Jurkat, Clone E6-1 (cell line): Measurements from ENCODE around the gene NINJ2.
"Not testable (repeated sequence)": the region's sequence is repeated elsewhere in the genome, so short reads cannot be mapped to it uniquely, and the experiment has no call there.

Experiments
- DNase-seq: peaks from one replicate; pipeline ENCODE4 v3.0.0-alpha.2; 2011; ENCODE audit warnings: low read depth, low spot score
- H3K4me3 ChIP-seq: 2 replicates; pipeline ENCODE4 v1.5.1; 2011; ENCODE audit warnings: mild to moderate bottlenecking, low read length, control low read depth, moderate library complexity

NINJ2 gene

GRCh38 chr12:644303-644639 is 19.0 kb downstream of the NINJ2 start:
- no peak for DNase-seq
- H3K4me3 ChIP-seq = no peak overlapping the region

DNA sequence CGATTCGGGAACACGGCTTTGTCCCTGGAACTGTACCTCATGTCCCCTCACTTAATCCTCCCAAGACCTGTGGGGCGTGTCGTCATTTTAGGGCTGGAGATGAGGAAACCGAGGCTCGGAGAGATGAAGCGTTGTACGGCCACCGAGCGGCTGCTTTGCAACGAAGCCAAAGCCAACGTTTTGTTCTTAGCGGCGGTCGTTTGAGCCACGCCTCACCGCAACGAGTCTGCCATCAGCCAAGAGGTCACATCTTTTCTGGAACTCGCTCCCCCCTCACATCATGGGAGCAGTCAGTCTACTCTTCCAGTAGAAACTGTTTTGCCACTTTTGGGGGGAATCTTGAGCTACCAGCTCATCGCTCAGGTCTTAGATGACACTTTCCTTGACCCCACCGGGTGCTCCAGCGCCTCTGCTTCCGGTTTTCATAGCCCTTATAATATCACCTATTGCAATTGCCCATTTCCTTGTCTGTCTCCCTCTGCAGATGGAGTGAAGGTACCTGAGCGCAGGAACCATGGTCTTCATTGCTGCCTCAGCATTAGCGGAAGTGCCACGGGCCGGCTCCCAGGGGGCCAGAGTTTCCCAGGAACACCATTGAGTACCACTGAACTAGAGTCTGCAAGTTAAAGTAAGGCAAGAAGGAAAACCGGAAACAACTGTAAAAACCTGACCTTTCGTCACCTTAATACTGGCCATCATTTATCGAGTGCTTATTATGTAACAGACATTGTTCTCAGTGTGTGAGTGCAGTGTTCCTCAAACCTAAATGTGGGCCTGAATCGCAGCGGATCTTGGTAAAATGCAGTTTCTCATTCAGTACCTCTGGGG is 19.6 kb downstream of the NINJ2 start:
- no peak for DNase-seq
- peak overlapping the region; percentile 55 for H3K4me3 ChIP-seq

DNA sequence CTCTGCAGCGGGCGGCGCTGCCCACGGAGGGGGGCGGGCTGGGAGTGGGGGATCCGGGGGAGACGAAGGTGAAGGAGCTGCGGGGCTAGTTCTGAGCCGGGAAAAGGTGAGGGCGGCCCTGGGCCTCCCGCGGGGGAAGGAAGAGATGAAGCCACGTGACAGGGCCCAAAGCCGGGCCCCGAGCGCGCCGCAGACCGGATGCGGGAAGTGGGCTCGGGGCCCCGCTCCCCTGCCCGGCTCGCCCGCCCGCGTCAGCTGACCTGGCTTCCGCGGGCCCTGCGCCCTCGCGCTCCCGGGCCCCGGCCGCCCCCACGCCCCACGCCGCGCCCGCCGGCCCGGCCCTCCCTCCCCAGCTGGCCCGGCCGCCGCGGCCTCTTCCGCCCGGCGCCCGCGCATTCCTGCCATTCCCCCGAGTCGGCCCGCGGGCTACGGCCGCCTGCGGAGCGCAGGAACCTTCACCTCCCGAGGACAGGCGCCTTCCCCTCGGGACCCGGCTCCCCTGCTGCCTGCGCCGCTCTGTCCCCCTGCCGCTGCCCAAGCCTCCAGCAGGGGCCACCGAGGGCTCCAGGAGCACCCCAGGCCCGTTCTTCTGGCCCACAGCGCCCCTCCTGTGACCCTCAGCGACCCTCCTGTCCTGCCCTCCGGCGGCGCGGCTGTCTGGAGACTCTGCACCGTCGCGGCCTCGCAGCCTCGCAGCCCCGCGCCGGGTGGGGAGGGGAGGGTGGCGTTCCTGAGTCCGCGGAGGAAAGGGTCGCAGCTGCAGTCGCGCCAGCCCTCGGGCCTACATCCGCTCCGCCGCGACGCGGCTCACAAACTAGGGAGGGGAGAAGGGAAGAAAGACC is 20.4 kb downstream of the NINJ2 start:
- DNase-seq = peak; percentile 81
- peak overlapping the region; percentile 55 for H3K4me3 ChIP-seq

DNA sequence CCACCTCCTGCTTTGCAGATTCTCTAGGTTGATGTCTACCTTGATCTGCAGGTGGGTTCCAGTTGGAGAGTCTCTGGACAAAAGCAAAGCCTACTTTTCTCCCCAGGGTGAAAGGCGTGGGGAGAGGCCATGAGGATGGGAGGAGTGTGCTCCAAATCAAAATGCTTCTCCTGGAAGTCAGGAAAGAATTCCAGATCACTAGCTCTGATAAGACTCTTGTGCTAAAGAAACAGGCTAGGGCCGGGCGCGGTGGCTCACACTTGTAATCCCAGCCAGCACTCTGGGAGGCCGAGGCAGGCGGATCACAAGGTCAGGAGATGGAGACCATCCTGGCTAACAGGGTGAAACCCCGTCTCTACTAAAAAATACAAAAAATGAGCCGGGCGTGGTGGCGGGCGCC is 21.9 kb downstream of the NINJ2 start:
- H3K4me3 ChIP-seq, DNase-seq: not testable (repeated sequence)

GRCh38 chr12:640773-641172 is 22.5 kb downstream of the NINJ2 start:
- H3K4me3 ChIP-seq = no peak overlapping the region
- no peak for DNase-seq

- H3K4me3 ChIP-seq = no peak overlapping the region
- DNase-seq = no peak
Observed at GRCh38 chr12:639988-640387, 23.3 kb downstream of the NINJ2 start.

DNA sequence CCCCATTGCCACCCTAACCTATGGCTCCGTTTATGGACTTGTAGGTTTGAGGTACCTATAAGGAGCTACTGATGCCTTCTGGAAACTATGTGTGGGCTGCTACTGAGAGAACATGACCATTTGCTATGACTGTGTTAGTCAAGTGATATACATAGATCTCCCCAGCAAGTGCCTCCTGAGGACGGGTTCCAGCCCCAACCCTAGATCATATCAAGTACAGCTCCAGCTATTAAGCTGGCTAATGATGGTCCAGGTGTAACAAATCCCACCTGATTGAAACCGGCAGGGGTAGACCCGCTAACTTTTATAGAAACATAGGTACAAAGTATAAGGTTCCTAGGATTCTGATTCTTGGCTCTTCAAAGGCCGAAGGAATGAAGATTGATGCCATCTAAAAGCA is 23.7 kb downstream of the NINJ2 start:
- no peak overlapping the region for H3K4me3 ChIP-seq
- DNase-seq = no peak

DNA sequence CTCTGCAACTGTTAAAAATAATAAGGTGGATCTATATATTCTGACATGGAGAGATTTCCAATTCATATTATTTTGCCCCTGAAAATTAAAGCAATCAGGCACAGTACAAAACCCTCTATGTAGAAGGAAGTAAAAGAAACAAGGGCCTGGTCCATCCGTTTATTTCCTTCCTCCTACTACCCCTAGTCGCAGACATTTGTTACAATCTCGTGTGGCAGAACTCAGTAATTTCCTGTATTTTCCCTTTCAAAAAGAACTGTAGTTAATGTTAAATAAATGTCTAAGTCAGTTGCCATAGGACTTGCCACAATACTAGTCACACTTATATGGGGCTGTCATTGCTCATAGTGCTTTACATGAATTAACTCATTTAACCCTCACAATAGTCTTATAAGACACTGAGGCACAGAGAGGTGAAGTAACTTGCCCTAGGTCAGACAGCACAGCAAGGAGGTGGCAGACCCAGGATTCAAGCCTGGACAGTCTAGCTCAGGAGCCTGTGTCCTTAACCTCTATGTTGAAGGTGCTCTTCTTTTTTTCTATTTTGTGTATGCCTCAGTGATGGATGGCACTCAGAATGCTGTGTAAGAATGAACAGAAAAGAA is 24.2 kb downstream of the NINJ2 start:
- DNase-seq = no peak
- no peak overlapping the region for H3K4me3 ChIP-seq

GRCh38 chr12:636632-637031 is 26.6 kb downstream of the NINJ2 start:
- H3K4me3 ChIP-seq = no peak overlapping the region
- DNase-seq = no peak

DNA sequence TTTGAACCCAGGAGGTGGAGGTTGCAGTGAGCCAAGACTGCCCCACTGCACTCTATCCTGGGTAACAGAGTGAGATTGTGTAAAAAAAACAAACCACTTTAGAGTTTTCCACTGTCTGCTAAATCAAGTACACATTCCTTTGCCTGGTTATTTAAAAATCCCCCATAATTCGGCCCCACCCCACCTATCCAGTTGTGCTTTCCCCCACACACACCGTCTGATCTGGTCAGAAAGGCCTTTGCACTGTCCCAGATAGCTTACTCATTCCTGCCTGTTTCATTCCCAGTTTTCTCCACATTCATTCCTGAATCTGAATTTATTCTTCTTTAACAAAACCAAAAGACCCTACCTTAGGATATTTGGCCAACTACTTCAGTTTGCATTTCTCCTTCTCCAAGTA is 29.5 kb downstream of the NINJ2 start:
- no peak for DNase-seq

GRCh38 chr12:632102-632696 is 31.0 kb downstream of the NINJ2 start:
- DNase-seq = no peak
- H3K4me3 ChIP-seq = no peak overlapping the region

More for the DNA sequence above, 29.5 kb downstream of the NINJ2 start:
- no peak overlapping the region for H3K4me3 ChIP-seq

DNA sequence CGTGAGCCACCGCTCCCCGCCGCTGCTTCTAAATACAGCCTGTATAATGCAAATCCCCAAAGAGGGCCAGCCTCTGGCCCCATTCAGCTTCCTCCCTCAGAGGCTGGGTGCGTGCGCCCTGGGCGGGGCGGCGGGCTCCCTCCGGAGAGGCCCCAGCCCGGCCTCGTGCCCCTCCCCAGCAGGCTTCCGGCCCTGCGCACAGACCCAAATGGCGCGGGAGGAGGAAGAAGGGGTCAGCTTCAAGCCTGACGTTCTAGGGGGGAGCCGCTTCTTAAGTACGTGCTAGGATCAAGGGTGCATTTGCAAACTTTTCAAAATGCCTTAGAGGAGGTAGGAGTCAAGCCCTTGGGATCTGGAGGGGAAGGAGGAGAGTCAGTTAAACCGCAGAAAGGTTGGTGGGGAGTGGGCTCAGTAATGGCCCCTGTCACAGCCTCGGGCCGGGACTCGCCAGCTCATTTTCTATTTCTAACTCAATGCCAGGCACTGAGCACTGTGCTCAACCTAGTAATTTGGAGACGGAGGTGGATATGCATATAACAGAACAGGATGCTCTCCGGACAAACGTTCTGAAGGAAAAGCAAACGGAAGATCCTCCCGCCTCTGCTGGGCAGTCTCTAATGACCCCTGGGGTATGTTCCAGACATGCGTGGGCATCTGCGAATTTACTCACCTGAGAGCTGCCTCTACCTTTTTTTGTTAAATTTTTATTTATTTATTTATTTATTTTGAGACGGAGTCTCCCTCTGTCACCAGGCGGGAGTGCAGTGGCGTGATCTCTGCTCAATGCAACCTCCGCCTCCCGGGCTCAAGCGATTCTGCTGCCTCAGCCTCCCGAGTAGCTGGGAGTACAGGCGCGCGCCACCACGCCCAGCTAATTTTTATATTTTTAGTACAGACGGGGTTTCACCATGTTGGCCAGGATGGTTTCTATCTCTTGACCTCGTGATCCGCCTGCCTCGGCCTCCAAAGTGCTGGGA is 32.3 kb downstream of the NINJ2 start:
- no peak overlapping the region for H3K4me3 ChIP-seq
- no peak for DNase-seq

GRCh38 chr12:628742-629078 is 34.5 kb downstream of the NINJ2 start:
- H3K4me3 ChIP-seq, DNase-seq: not testable (repeated sequence)

DNA sequence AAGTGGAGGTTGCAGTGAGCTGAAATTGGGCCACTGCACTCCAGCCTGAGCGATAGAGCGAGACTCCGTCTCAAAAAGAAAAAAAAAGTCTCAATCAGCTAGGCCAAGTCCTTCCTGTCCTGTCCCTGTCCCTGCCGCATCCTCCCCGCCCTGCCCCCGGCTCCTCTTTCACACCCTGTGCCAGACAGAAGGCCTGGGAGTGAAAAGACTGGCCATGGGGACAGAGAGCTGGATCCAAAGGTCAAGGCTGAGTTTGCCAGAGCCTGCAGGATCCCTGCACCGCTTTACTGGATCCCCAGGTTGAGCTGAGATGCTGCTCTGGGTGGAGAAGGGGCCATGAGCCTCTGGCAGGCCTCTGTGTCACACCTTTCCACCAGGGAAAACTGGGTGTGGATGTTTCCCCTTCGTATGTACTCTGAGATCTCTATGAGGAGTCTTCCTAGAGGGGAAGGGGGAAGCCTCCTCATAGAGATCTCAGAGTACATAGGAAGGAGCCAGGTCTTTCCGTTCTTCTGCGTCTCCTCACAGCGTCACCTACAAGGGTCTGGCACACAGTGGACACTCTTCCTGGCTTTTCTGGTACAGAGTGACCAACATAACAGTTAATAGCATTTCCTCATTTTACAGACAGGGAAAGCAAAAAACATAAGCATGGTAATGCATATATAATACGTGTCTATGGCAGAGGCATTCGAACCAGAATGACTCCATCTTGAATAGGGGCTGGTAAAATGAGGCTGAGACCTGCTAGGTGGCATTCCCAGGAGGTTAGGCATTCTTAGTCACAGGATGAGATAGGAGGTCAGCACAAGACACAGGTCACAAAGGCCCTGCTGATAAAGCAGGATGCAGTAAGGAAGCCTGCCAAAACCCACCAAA is 35.1 kb downstream of the NINJ2 start:
- H3K4me3 ChIP-seq = no peak overlapping the region
- DNase-seq = no peak

GRCh38 chr12:627285-627684 is 36.0 kb downstream of the NINJ2 start:
- no peak for DNase-seq
- no peak overlapping the region for H3K4me3 ChIP-seq

DNA sequence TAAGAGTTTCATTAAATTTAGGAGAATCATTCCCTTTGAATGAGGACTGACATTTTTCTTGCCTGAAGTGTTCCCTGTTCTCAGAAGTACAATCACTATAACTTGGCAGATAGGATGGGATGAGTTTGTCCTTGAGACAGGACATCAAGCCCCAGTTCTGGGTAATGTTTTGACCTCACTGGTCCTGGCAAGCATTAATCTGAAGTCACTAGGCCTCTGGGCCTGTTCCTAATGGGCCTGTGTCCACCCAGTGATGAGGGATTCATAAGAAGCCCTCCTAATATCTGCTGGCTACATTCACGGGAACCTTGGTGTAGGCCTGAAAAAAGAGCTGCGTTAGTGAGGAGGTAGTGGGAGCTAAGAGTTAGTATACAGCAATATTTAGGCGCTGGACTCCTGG is 37.2 kb downstream of the NINJ2 start:
- H3K4me3 ChIP-seq = no peak overlapping the region
- no peak for DNase-seq

DNA sequence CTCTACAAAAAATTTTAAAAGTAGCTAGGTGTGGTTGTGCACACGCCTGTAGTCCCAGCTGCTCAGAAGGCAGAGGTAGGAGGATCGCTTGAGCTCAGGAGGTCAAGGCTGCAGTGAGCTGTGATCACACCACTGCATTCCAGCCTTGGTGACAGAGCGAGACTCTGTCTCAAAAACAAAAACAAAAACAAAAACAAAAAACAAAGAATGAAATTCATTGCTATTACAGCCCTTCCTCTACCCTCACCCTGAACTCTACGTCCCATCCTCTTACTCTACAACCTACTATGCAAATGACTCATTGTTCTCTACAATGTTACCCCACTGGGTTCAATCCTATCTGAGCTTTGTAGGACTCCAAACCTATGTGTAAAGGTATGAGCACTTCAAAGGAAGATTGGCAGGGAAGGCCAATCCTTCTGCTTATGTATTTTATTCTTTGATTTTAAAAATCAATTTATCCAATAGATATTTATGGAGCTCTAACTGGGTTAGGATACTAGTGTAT is 39.3 kb downstream of the NINJ2 start:
- no peak for DNase-seq
- no peak overlapping the region for H3K4me3 ChIP-seq
